ENCODE results near the gene ITGA6.

DNA sequence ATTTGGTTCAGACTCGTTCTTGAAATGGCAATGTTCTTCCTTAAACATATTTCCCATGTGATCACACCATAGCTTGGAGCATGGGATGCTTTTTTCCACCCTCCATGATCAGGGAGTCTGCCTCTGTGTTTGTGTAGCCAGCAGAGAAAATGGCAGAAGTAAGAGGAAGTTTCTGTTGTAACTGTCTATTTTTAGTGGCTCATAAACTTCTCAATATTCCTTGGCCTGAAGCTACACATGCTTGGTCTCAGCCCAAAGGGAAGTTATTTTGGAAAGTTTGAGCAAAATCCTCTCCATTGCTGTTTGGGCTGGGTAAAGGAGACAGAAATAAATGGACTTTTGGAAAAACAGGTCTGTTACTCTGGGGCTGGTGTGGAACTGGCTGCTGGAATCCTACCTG is 33.4 kb upstream of the ITGA6 start:
- TF ChIP-seq, protein P1, sequence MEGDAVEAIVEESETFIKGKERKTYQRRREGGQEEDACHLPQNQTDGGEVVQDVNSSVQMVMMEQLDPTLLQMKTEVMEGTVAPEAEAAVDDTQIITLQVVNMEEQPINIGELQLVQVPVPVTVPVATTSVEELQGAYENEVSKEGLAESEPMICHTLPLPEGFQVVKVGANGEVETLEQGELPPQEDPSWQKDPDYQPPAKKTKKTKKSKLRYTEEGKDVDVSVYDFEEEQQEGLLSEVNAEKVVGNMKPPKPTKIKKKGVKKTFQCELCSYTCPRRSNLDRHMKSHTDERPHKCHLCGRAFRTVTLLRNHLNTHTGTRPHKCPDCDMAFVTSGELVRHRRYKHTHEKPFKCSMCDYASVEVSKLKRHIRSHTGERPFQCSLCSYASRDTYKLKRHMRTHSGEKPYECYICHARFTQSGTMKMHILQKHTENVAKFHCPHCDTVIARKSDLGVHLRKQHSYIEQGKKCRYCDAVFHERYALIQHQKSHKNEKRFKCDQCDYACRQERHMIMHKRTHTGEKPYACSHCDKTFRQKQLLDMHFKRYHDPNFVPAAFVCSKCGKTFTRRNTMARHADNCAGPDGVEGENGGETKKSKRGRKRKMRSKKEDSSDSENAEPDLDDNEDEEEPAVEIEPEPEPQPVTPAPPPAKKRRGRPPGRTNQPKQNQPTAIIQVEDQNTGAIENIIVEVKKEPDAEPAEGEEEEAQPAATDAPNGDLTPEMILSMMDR (conservative IDR thresholded peaks at IDR 0.05; ENCODE audit: low read length), result no peak
- no peak for TF ChIP-seq EZH2phosphoT487 (IDR thresholded peaks at IDR 0.05; ENCODE audit: borderline replicate concordance, low read depth, low read length)

Data from OCI-LY7 (cell line).